22Rv1 (cell line): ENCODE data around the gene RRP9.

Experiments used
- H3K27ac ChIP-seq: fragments of 450-650 bp; 2 replicates; pipeline ENCODE4 v1.5.1; 2017
- ZFX ChIP-seq: fragments of 450-650 bp; IDR thresholded peaks from 2 replicates; pipeline ENCODE4 v1.6.1; 2017; ENCODE audit warnings: antibody characterized with exemption, borderline replicate concordance
- TF ChIP-seq, protein P1 (sequence below): fragments of 450-650 bp; IDR thresholded peaks from 2 replicates; pipeline ENCODE4 v1.5.1; 2017; ENCODE audit warnings: mild to moderate bottlenecking

RRP9 gene

DNA sequence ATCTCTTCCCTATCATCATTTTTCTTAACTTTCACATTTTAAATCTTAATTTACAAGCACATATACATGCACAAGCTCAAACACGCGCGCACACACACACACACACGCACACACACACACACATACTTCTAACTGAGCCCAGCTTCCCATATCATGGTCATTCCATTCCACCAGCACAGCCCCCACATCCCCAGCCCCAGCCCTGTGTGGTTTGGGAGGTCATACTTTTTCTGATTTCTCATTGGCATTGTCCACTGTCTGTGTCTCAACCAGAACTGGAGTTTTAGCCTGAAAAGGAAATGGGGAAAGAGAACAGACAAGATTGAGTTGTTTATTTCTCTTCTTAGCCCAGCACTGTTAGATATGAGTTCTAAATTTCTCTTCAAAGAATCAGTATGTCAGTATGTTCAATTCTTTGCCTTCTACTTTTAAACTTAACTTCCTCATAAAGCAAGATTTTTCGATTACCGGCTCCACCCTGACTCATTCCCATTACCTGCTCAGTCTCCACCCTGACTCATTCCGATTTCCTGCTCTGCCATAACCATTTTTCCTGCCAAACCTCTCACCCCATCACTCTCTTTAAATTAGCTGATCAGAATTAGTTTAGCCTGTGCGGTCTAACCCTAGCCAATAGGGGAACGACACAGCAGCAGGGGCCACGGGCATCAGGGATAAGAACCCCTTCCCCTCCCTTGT, 44.9 kb downstream of the RRP9 start:
- TF ChIP-seq, protein P1, sequence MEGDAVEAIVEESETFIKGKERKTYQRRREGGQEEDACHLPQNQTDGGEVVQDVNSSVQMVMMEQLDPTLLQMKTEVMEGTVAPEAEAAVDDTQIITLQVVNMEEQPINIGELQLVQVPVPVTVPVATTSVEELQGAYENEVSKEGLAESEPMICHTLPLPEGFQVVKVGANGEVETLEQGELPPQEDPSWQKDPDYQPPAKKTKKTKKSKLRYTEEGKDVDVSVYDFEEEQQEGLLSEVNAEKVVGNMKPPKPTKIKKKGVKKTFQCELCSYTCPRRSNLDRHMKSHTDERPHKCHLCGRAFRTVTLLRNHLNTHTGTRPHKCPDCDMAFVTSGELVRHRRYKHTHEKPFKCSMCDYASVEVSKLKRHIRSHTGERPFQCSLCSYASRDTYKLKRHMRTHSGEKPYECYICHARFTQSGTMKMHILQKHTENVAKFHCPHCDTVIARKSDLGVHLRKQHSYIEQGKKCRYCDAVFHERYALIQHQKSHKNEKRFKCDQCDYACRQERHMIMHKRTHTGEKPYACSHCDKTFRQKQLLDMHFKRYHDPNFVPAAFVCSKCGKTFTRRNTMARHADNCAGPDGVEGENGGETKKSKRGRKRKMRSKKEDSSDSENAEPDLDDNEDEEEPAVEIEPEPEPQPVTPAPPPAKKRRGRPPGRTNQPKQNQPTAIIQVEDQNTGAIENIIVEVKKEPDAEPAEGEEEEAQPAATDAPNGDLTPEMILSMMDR: no peak
- TF ChIP-seq ZFX: no peak
- H3K27ac ChIP-seq: no peak overlapping the region

DNA sequence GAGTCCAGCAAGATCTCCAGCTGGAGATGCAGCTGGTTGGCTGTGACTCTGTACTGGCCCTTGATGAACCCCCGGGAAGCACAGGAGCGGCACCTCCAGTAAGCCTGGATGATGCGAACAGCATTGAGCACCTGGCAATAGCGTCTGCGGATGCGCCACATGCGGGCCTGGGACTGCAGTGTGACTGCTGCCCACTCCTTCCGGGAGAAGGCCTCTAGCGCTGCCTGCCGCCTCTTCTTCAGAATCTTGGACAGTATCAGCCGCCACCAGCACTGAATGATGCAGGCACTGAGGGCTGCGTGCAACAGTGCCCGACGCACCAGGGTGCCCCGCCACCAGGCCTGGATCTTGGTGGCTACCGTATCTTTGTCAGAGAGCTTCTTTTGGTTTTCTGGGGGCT, 46.8 kb downstream of the RRP9 start:
- H3K27ac ChIP-seq: no peak overlapping the region
- TF ChIP-seq, protein P1: no peak
- TF ChIP-seq ZFX: no peak

DNA sequence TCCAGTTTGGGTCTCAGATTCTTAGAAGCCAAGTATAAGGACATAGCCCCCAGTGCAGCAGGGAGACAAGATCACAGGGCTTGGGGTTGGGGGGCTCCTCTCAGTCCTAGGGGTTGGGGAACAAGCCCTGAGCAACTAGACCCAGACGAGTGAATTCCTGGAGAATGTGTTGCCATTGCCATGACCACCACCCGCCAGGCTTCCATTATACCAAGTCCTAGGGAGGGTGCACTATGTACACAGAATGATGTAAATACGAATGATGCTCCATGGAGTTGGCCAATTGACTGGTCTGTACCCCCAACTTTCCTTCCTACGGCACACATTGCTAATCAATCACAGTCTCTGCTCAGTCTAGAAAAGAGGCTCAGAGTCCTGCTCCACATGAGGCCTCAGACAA, 47.3 kb downstream of the RRP9 start:
- TF ChIP-seq, protein P1: no peak
- no peak for TF ChIP-seq ZFX
- H3K27ac ChIP-seq: no peak overlapping the region

DNA sequence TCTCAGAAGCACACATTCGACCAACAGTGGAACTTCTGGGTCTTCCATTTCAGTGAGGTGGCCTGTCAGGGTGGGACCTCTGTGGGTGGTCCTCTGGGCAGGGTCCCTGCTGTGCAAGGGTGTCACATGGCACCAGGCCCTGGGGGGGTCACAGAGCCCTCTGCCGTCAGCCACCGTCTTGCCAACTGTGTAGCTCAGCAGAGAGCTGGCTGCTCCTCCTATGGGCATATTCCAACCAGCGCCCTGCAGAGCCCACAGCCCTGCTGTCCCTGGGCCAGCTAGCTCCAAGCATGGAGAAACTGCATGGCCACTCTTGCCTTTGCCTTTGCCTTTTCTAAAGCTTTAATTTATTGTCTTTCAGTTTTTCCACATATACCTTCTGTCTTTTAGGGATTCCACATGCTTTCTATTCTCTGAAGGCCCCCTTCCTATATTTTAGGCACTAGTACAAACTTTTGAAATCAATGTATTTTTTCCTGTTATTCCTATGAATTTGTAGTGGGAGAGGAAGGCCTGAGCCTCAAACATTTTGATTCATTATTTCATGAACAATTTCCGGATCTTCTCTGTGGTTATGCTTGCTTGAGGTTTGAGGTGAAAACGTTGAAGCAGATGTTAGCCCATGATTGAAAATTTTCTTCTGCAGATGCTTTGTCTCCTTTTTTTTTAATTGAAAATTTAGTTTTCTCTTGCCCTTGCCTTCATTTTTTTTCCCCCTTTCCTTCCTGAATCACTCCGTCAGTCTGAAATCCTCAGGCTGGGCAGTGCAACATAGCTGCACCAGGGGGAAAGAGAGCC, 50.3 kb downstream of the RRP9 start:
- no peak for TF ChIP-seq ZFX
- TF ChIP-seq, protein P1: no peak
- no peak overlapping the region for H3K27ac ChIP-seq

DNA sequence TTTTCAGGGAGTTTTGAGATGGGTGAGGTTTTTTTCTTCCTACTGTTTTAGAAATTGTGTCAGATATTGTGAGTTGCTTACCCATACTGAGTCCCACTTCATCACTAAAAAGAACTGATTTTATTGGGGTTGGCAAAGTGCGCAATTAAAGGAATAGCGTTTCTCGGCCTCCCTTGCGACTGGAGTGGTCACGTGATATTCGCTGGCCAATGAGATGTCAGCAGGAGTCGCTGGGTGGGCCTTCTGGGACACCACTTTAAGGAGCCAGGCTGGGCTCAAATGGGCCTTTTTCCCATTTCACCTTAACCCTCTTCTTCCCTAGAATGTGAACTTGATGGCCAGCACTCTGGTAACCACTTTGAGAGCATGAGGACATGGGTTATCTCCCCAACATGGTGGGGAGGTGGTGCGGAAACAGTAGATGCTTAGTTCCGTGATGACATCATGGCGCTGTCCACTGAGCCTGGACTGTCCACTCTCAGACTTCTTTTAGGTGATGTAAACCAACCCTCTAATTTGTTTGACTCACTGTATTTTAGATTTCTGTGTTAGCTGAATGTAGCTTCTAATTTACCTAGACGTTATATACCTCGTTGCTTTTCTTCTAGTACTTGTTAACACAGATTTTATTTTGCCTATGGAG, 53.1 kb downstream of the RRP9 start:
- H3K27ac ChIP-seq: no peak overlapping the region
- TF ChIP-seq ZFX: no peak
- TF ChIP-seq, protein P1: no peak

DNA sequence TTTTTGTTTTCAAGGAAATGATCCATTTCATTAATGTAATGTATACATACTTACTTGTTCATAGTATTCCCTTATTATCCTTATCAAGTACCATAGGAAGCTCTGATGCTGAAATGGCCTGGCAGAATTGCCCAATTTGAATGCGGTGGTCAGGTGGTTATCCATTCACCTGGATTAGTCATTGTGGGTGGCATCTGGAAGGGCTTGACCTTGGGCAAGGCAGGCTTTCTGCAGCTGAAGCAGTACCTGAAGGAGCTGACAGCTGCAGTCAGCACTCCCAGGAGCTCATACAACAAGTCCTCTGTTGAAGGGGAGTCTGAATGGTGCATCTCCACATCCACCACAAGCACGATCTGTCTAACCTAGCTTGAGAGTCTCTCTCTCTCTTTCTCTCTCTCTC, 54.1 kb downstream of the RRP9 start:
- H3K27ac ChIP-seq: no peak overlapping the region
- no peak for TF ChIP-seq ZFX
- TF ChIP-seq, protein P1: no peak

DNA sequence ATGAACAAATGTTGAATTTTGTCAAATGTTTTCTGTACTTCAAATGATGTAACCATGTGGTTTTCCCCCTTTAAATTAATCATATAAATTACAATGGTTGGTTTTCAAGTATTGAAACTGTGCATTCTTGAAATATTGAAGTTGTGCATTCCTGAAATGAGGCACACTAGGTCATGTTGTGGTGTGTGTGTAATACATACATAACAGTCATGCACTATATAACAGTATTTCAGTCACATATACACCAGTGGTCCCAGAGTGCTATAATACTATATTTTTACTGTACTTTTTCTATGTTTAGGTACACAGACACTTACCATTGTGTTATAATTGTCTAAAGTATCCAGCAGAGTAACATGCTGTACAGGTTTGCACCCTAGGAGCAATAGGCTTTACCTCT, 55.3 kb downstream of the RRP9 start:
- H3K27ac ChIP-seq: no peak overlapping the region

More for the DNA sequence above, 55.3 kb downstream of the RRP9 start:
- no peak for TF ChIP-seq ZFX
- TF ChIP-seq, protein P1: no peak
